WTC11 (cell line): ENCODE results near the gene GDPD4. TPM values are rescaled to one million over a fixed set of nuclear protein-coding genes. Genes with fewer than 3 reads are reported as not detected.

Experiments used
- ATAC-seq: fragments of 200-7000 bp; cut with Tn5 transposase; 2 replicates; pipeline ENCODE4 v1.10.0; 2021; ENCODE audit warnings: mild to moderate bottlenecking, moderate library complexity
- CTCF ChIA-PET: fragments of 300-600 bp; sonication (Branson Sonifier 250); formaldehyde crosslinking; loops from one replicate; lab custom pipeline; 2021; ENCODE audit warnings: antibody characterized with exemption; lab: Charles Lee
- POLR2A ChIA-PET: fragments of 350-600 bp; sonication (Branson Sonifier 250); formaldehyde crosslinking; loops from one replicate; lab custom pipeline; 2021; ENCODE audit warnings: antibody characterized with exemption; lab: Charles Lee
- DNase-seq: peaks from one replicate; pipeline ENCODE4 v3.0.0; 2021; ENCODE audit warnings: low spot score
- H3K27ac Mint-ChIP-seq: 2 replicates; pipeline ENCODE4 v1.8.0; 2021; ENCODE audit warnings: mixed read lengths
- H3K27me3 Mint-ChIP-seq: 2 replicates; pipeline ENCODE4 v1.8.0; 2021; ENCODE audit warnings: low read depth, mild to moderate bottlenecking, moderate library complexity, mixed read lengths
- H3K36me3 Mint-ChIP-seq: 2 replicates; pipeline ENCODE4 v1.8.0; 2021; ENCODE audit warnings: mixed read lengths
- H3K4me1 Mint-ChIP-seq: 2 replicates; pipeline ENCODE4 v1.8.0; 2022; ENCODE audit warnings: mixed read lengths
- H3K4me3 Mint-ChIP-seq: 2 replicates; pipeline ENCODE4 v1.8.0; 2021; ENCODE audit warnings: mild to moderate bottlenecking, moderate library complexity, mixed read lengths
- H3K9me3 Mint-ChIP-seq: 2 replicates; pipeline ENCODE4 v1.8.0; 2021; ENCODE audit warnings: mixed read lengths
- AFF4 ChIP-seq: sonication (generic); formaldehyde crosslinking; IDR thresholded peaks from 2 replicates; pipeline ENCODE4 v1.8.1; 2023; ENCODE audit warnings: mild to moderate bottlenecking, missing genetic modification reagents, borderline replicate concordance
- ARID4B ChIP-seq: sonication (generic); formaldehyde crosslinking; IDR thresholded peaks from 2 replicates; pipeline ENCODE4 v1.8.0; 2023; ENCODE audit warnings: missing genetic modification reagents, mild to moderate bottlenecking, borderline replicate concordance
- ATF3 ChIP-seq: sonication (generic); formaldehyde crosslinking; conservative IDR thresholded peaks from 2 replicates; pipeline ENCODE4 v1.8.1; 2022; ENCODE audit warnings: mild to moderate bottlenecking, missing genetic modification reagents
- CBFB ChIP-seq: sonication (generic); formaldehyde crosslinking; IDR thresholded peaks from 2 replicates; pipeline ENCODE4 v1.8.1; 2022; ENCODE audit warnings: mild to moderate bottlenecking, low read depth, missing genetic modification reagents
- E2F1 ChIP-seq: sonication (generic); formaldehyde crosslinking; IDR thresholded peaks from 2 replicates; pipeline ENCODE4 v1.8.0; 2022; ENCODE audit warnings: mild to moderate bottlenecking, missing genetic modification reagents
- ESRRA ChIP-seq: sonication (generic); formaldehyde crosslinking; IDR thresholded peaks from 2 replicates; pipeline ENCODE4 v1.8.1; 2022; ENCODE audit warnings: mild to moderate bottlenecking, missing genetic modification reagents, borderline replicate concordance
- FOXJ3 ChIP-seq: sonication (generic); formaldehyde crosslinking; IDR thresholded peaks from 2 replicates; pipeline ENCODE4 v1.9.0; 2021; ENCODE audit warnings: missing genetic modification reagents, mild to moderate bottlenecking, borderline replicate concordance
- GRHL2 ChIP-seq: fragments of 250-450 bp; sonication (Bioruptor Pico); IDR thresholded peaks from 2 replicates; pipeline ENCODE4 v1.8.0; 2022; ENCODE audit warnings: mild to moderate bottlenecking, moderate library complexity; ENCODE audit not compliant: insufficient replicate concordance, severe bottlenecking
- GTF2I ChIP-seq: fragments of 250-450 bp; sonication (Bioruptor Pico); conservative IDR thresholded peaks from 2 replicates; pipeline ENCODE4 v1.4.0; 2021; ENCODE audit warnings: mild to moderate bottlenecking
- PRDM15 ChIP-seq: sonication (generic); formaldehyde crosslinking; IDR thresholded peaks from 2 replicates; pipeline ENCODE4 v1.8.0; 2022; ENCODE audit warnings: missing genetic modification reagents
- RORB ChIP-seq: fragments of 250-450 bp; sonication (Bioruptor Pico); IDR thresholded peaks from 2 replicates; pipeline ENCODE4 v1.9.0; 2021; ENCODE audit warnings: mild to moderate bottlenecking
- SOX15 ChIP-seq: fragments of 250-450 bp; sonication (Bioruptor Pico); IDR thresholded peaks from 2 replicates; pipeline ENCODE4 v1.9.0; 2021; ENCODE audit warnings: mild to moderate bottlenecking
- TEAD1 ChIP-seq: sonication (generic); formaldehyde crosslinking; IDR thresholded peaks from 2 replicates; pipeline ENCODE4 v1.8.0; 2022; ENCODE audit warnings: mild to moderate bottlenecking, missing genetic modification reagents
- TEAD4 ChIP-seq: sonication (generic); formaldehyde crosslinking; IDR thresholded peaks from 2 replicates; pipeline ENCODE4 v1.8.0; 2022; ENCODE audit warnings: mild to moderate bottlenecking, missing genetic modification reagents
- ZNF138 ChIP-seq: sonication (generic); formaldehyde crosslinking; conservative IDR thresholded peaks from 2 replicates; pipeline ENCODE4 v1.8.1; 2022; ENCODE audit warnings: mild to moderate bottlenecking, moderate library complexity, missing genetic modification reagents
- ZNF423 ChIP-seq: fragments of 250-450 bp; sonication (Bioruptor Pico); IDR thresholded peaks from 2 replicates; pipeline ENCODE4 v2.1.2; 2022; ENCODE audit warnings: mild to moderate bottlenecking, moderate library complexity
- ZNF425 ChIP-seq: fragments of 250-450 bp; sonication (Bioruptor Pico); conservative IDR thresholded peaks from 2 replicates; pipeline ENCODE4 v1.9.0; 2021; ENCODE audit warnings: mild to moderate bottlenecking
- total RNA-seq: library from RNA; stranded (reverse); gene quantifications from 3 replicates; pipeline ENCODE4 v1.2.3, GENCODE V29; 2021

The GDPD4 gene
- total RNA-seq, 1 experiment from 2014 or later: not detected

GRCh38 chr11:77217156-77217555, 84.3 kb downstream of the GDPD4 start:
- H3K27ac Mint-ChIP-seq: no peak overlapping the region
- TF ChIP-seq TEAD1 (CRISPR knock-in tag) (no peak), ESRRA (CRISPR knock-in tag) (no peak), ZNF425 (no peak), GRHL2 (CRISPR knock-in tag) (no peak), SOX15 (CRISPR knock-in tag) (no peak), ARID4B (CRISPR knock-in tag) (no peak), TEAD4 (CRISPR knock-in tag) (no peak), CBFB (CRISPR knock-in tag) (no peak), GTF2I (CRISPR knock-in tag) (no peak), ZNF423 (CRISPR knock-in tag) (no peak), RORB (CRISPR knock-in tag) (no peak), ZNF138 (CRISPR knock-in tag) (no peak), ATF3 (no peak), AFF4 (CRISPR knock-in tag) (no peak), E2F1 (CRISPR knock-in tag) (no peak), PRDM15 (CRISPR knock-in tag) (no peak), FOXJ3 (CRISPR knock-in tag) (no peak)
- ChIA-PET CTCF (no interaction called here), POLR2A (no interaction called here)
- no peak for ATAC-seq
- no peak for DNase-seq
- no peaks in the 10 kb centered on the region; the same call in 1 of the 2 replicates for H3K9me3 Mint-ChIP-seq
- H3K27me3 Mint-ChIP-seq: no peaks in the 10 kb centered on the region; the same call in 1 of the 2 replicates
- no peaks in the 10 kb centered on the region for H3K4me1 Mint-ChIP-seq
- no peaks in the 10 kb centered on the region for H3K36me3 Mint-ChIP-seq
- no peak overlapping the region for H3K4me3 Mint-ChIP-seq
